GM10847 (cell line): Measurements from ENCODE around the gene CST3.

Source experiments
- POLR2A ChIP-seq: IDR thresholded peaks from 2 replicates; pipeline ENCODE4 v1.6.1; 2011; ENCODE audit not compliant: insufficient read length; ENCODE audit errors: extremely low read depth

The CST3 gene

DNA sequence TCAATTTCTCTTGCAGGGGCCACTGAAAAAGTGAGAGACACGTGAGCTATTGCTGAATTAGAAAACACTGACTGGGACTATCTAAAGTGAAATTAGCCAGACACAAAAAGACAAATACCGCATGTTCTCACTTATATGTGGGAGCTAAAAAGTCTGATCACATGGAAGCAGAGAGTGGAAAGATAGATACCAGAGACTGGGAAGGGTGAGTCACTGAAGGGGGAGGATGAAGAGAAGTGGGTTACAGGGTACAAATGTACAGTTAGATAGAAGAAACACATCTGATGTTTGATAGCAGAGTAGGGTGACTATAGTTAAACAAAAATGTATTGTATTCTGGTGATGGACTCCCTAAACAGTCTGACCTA, 13.4 kb downstream of the CST3 start:
- TF ChIP-seq POLR2A = no peak

GRCh38 chr20:23623666-23624323, 14.0 kb downstream of the CST3 start:
- no peak for TF ChIP-seq POLR2A

- no peak for TF ChIP-seq POLR2A
These were observed 14.9 kb downstream of the CST3 start for GRCh38 chr20:23622839-23623343.

DNA sequence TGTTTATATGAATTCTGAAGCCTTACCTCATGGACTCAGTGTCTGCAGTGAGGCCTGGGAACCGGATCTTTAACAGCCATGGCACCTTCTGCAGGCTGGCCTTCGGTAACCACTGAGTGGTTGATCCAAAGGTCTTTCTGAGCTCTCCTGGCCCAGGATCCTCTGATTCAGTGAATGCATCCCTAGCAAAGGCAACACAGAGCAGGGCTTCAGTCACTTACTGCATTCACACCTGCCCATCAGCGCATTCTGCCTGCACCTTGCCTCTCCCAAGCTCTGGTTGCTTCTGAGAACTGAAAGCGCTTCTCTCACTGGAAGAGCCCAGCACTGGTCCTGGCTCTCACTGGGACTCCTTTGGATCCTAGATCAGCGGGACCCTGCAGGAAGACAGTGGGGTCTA, 23.6 kb downstream of the CST3 start:
- no peak for TF ChIP-seq POLR2A

DNA sequence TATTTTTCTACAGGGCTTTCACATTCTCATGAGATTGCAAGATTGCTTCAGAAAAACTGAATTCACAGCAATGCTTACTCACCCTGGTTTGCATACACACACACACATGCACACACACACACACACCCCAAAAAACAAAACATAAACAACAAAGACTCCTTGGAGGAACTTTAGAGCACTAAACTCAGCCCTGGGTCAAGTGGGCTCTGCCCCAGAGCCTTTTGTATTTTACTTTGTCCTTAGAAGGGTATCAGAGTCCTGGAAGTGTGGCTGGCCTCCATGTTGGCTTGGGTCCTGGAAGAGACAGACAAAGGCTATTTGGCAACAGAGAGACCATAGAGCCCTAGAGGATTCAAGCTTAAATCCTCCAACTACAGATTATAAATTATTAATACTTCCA, 24.1 kb downstream of the CST3 start:
- no peak for TF ChIP-seq POLR2A

DNA sequence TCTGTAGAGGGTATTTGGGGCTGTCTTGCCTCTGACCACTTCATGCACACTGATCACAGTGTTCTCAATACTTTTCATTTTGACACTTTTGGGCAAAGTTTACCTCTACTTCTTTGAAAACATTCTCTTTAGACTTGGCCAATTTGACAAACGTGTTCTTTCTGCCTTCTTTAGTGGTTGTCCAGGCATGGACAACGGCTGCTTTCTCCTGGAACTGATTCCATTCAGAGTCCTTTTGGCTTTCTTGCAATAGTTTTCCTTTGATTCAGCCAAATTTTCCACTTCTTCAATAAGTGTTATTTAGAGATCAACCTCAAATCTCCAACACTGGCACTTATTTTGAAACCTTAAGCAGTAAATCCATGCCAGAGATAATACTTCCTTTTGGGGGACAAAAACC, 25.4 kb downstream of the CST3 start:
- no peak for TF ChIP-seq POLR2A

GRCh38 chr20:23609486-23610109, 28.2 kb downstream of the CST3 start:
- no peak for TF ChIP-seq POLR2A

DNA sequence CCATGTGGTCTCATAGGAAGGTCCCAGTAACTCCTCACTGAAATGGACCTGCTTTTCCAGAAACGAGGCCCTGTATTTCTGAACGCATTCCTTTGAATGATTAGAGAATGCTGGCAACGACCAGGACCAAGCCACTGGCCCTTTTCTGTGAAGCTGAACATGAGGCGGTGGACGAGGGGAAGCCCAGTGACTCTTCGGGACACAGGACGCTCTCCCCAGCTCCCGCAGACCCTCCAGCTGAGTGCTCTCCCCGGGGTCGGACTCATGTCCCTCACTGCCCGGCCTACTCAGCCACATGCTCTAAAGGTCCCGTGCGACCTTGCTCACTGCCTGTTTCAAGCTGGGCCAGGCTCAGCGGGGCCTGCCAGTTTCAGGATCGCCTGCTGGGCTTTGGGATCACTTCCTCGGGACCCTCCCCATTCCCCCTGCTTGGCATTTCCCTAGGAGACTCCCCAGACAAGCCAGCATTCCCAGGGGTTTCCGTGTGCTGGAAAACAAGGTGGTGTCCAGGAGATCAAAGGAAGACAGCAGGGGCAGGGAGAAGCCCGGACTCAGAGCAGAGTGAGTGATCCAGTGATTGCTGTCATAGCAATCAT, 29.4 kb downstream of the CST3 start:
- TF ChIP-seq POLR2A = no peak

DNA sequence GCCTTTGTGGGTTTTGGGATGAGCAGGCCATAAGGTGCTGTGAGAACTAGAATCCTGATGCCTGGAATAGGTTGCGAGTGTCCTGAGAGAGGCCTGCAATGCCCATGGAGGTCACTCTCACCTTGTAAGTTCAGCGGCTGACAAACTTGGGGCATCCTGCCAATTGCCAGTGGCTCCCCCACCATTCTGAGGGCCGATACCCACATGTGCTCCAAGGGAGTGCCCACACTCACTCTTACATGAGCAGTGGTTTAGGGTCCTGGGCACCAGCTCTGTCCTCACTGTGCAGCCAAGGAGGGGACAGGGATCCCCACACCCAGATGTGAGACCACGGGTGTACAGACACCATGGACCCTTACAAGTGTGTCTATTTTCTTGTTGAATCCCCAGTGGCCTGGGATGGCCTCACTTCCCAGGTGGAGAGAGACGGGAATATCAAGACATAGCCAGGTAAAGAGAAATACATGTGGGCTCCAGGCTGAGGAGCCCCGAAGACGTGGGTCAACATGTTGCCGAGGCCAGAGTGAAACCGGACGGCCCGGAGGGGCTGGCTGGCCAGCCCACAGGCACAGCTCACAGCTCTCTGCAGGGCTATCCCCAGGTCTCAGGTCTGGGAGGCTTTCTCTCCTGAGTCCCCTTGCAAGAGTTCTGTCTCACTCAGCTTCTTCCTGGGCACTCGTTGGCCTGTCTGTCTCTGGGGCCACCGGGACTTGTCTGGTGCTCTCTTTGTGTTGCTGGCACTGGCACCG, 30.1 kb downstream of the CST3 start:
- no peak for TF ChIP-seq POLR2A

- no peak for TF ChIP-seq POLR2A
These were observed 31.1 kb downstream of the CST3 start for GRCh38 chr20:23606652-23607049.

DNA sequence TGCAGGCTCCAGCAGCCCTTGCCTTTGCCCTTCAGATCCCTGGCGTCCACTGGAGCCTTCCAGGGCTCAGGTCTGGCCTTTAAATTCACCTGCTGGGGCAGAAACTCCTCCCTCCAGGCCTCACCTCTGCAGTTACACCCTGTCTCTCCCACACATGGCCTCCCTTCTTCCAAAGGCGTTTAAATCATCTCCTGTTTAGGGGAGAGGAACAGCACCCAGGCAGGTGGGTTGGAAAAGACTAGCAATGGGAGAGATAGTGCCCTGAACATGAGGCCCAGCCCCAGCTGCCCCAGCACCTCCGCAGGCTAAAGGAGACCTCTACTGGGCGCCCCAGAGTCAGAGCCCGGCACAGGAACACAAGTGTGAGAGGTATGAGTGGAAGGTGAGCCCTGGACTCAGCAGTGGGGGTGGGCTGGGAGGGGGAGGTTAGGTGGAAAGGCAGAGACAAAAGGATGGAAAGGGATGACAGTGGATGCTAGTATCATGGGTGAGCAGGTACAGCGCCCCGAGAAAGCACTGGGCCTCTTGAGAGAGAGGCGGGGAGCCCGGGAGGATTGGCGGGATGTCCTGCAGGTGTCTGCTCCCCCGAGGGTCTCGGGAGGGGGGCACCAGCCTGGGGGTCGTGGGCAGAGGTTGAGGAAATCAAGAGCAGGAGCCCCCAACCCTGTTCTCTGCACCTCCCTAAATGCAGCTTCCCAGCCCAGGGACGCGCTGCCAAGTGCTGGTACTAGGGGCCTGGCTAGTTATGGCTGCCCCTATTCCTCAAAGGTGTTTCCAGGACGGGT, 31.7 kb downstream of the CST3 start, which contains the start of gene CST9:
Gene CST9 (minus strand): TSS at position 51 of the 785 bp plus-strand sequence. CDS start 53 bp downstream, outside the sequence.
- no peak for TF ChIP-seq POLR2A

GRCh38 chr20:23604306-23604705, 33.4 kb downstream of the CST3 start:
- no peak for TF ChIP-seq POLR2A

GRCh38 chr20:23603321-23603720, 34.4 kb downstream of the CST3 start:
- TF ChIP-seq POLR2A = no peak

DNA sequence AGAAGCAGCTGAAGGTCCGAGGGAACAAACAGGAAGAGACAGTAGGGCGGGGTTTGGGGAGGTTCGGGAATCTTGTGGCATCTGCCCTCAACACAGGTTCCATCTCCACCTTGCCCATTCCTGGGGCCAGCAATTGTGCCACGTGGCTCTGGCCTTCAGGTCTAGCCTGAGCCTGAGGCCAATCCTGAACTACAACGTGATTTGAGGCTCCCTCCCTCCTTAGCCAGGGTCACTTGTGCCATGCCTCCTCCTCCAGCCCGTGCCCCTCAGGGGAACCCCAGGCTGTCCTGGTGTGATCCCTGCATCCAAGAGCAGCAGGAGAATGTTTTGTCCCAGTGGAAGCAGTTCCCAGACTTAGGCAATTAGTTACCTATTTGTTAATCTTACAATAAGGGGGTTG, 35.1 kb downstream of the CST3 start:
- TF ChIP-seq POLR2A = no peak

GRCh38 chr20:23602241-23602640, 35.5 kb downstream of the CST3 start:
- TF ChIP-seq POLR2A = no peak
